ENCODE data around the gene NRG3. TPM values are rescaled to one million over a fixed set of nuclear protein-coding genes. Genes with fewer than 3 reads are reported as not detected.

Gene NRG3
- total RNA-seq, 2 donors from 2014 or later: 0.41 TPM; not detected in 1

DNA sequence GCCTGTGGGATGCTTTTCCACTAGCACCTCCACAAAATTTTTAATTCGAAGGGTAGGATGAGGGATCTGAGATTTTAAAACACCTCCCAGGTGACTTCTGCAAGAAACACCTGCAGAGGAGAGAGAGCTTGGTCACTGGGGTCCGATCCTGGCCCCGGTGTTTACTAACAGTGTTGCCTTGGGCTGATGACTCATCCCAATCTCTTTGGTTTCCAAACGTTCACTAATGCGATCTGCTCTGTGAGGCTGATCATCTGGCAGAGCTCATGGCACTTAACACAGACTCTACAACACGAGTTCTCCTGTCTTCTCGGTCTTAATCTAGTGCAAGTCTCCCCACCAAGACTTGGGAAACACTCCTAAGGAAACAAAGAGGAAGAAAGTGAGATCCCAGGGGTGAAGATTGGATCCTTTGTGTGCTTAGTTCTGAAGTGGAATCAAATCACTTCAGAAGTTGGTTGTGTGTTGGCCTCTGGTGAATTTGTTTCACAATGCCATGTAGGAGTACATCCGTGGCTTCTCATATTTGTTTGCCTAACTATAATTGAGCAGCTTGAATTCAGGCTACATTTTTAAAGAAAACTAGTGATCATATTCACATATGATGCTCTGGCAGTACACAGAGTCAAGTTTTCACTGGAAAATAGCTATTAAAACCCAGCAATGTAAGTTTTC lies 407.9 kb downstream of the NRG3 start:
- Histone ChIP-seq H3K27ac (no peak overlapping the region), H3K4me1 (ENCODE audit: control insufficient read depth in 1 of 2, low read depth in 2 of 2) (no peaks in the 10 kb centered on the region), H3K27me3 (replicated peaks; ENCODE audit: insufficient read depth) (no peaks in the 10 kb centered on the region), H3K9me3 (no peaks in the 10 kb centered on the region), H3K36me3 (no peaks in the 10 kb centered on the region), H3K4me3 (no peak overlapping the region)
- DNase-seq (ENCODE audit: low spot score) (no peak), ATAC-seq (ENCODE audit: insufficient number of reproducible peaks, low FRiP score, low read depth) (no peak)
- TF ChIP-seq CTCF (IDR thresholded peaks at IDR 0.05): no peak

DNA sequence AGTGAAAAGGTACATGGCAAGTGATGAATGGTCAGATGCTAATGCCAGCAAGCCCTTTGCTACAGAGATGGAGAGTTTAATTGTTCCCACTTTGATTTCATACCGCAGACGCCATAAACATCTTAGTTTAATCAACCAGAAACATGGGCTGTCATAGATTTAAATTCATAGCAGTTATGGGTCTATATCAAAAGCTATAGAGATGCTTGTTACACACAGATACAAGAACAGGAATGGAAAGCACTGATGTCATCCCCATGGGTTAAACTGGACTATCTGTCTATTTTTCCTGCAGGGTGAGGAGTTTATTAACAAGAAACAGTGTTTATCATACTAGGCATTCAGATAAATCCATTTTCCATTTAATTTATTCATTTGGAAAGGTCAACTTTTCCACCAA lies 409.2 kb downstream of the NRG3 start:
- H3K27me3 ChIP-seq (replicated peaks; ENCODE audit: insufficient read depth): no peaks in the 10 kb centered on the region
- no peak for TF ChIP-seq CTCF (IDR thresholded peaks at IDR 0.05)
- ATAC-seq (ENCODE audit: insufficient number of reproducible peaks, low FRiP score, low read depth): no peak
- H3K9me3 ChIP-seq: no peaks in the 10 kb centered on the region
- H3K27ac ChIP-seq: no peak overlapping the region
- no peaks in the 10 kb centered on the region for H3K36me3 ChIP-seq
- DNase-seq (ENCODE audit: low spot score): no peak
- H3K4me1 ChIP-seq (ENCODE audit: control insufficient read depth in 1 of 2, low read depth in 2 of 2): no peaks in the 10 kb centered on the region
- no peak overlapping the region for H3K4me3 ChIP-seq

DNA sequence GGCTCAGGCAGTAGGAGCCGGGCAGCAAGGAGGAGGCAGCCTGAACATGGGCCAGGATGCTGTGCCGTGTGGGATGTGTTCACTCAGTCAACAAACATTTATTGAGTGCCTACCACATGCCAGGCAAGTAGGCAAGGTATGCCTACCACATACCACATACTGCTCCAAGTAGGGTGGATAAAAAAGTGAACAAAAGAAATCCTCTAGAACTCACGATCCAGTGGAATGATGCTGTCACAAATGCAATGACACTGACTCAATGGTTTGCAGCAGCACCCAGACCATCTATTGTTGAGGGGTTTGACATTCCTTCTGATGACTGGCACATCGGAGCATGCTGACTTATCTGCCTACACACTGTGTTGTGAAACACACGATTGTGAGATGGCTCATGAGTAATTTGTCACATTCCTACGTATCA lies 413.5 kb downstream of the NRG3 start:
- Histone ChIP-seq H3K9me3 (no peaks in the 10 kb centered on the region), H3K36me3 (no peaks in the 10 kb centered on the region), H3K4me1 (ENCODE audit: control insufficient read depth in 1 of 2, low read depth in 2 of 2) (no peaks in the 10 kb centered on the region), H3K27me3 (replicated peaks; ENCODE audit: insufficient read depth) (no peaks in the 10 kb centered on the region), H3K4me3 (no peak overlapping the region), H3K27ac (no peak overlapping the region)
- ATAC-seq (ENCODE audit: insufficient number of reproducible peaks, low FRiP score, low read depth) (no peak), DNase-seq (ENCODE audit: low spot score) (no peak)
- no peak for TF ChIP-seq CTCF (IDR thresholded peaks at IDR 0.05)

DNA sequence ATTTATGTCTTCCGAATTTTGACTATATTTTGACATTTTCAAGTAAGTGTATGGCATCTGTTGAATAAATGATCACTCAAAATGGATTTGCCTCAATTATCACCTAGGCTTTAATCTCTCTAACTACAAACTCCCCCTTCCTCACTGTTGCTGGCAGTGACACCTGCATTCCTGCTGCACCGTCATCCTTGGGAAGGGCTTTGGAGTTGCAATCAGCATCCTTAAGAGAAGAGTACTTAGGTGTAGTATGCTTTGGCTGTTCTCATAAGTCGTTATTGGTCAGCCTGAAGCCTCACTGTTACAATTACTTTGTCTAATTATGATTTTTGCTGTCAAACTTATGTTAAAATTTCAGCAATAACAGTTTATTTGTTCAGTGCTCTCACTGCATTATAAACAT lies 415.0 kb downstream of the NRG3 start:
- H3K27me3 ChIP-seq (replicated peaks; ENCODE audit: insufficient read depth): no peaks in the 10 kb centered on the region
- no peak overlapping the region for H3K4me3 ChIP-seq
- no peak for TF ChIP-seq CTCF (IDR thresholded peaks at IDR 0.05)
- H3K4me1 ChIP-seq (ENCODE audit: control insufficient read depth in 1 of 2, low read depth in 2 of 2): no peaks in the 10 kb centered on the region
- ATAC-seq (ENCODE audit: insufficient number of reproducible peaks, low FRiP score, low read depth) (no peak), DNase-seq (ENCODE audit: low spot score) (no peak)
- no peaks in the 10 kb centered on the region for H3K36me3 ChIP-seq
- no peak overlapping the region for H3K27ac ChIP-seq
- H3K9me3 ChIP-seq: no peaks in the 10 kb centered on the region

- Histone ChIP-seq H3K27ac (no peak overlapping the region), H3K36me3 (no peaks in the 10 kb centered on the region), H3K27me3 (replicated peaks; ENCODE audit: insufficient read depth) (no peaks in the 10 kb centered on the region), H3K4me3 (no peak overlapping the region), H3K4me1 (ENCODE audit: control insufficient read depth in 1 of 2, low read depth in 2 of 2) (no peaks in the 10 kb centered on the region), H3K9me3 (no peaks in the 10 kb centered on the region)
- no peak for DNase-seq (ENCODE audit: low spot score)
- TF ChIP-seq CTCF (IDR thresholded peaks at IDR 0.05): no peak
- ATAC-seq (ENCODE audit: insufficient number of reproducible peaks, low FRiP score, low read depth): no peak
Observed at GRCh38 chr10:82294874-82295378, 419.9 kb downstream of the NRG3 start.

Data from thoracic aorta (tissue), 2 donors.